SK-N-SH (cell line): ENCODE data around the gene JAK1. TPM values are rescaled to one million over a fixed set of nuclear protein-coding genes. Genes with fewer than 3 reads are reported as not detected.

ENCODE experiments used
- CTCF ChIA-PET: fragments of 300-600, 350-600 bp; formaldehyde crosslinking; extraction: SDS; loops from one replicate; lab custom pipeline; 2021; lab: Yijun Ruan, JAX
- POLR2A ChIA-PET: fragments of 350-600 bp; sonication (Branson Sonifier 250); formaldehyde crosslinking; extraction: SDS; loops from one replicate; lab custom pipeline; 2020; ENCODE audit warnings: antibody characterized with exemption, inconsistent platforms; lab: Yijun Ruan, JAX
- DNase-seq: peaks from one replicate; pipeline ENCODE4 v3.0.0; 2012
- H2AFZ ChIP-seq: fragments of 200-600 bp; sonication (generic); 2 replicates; pipeline ENCODE4 v1.8.1; 2016; ENCODE audit warnings: antibody characterized with exemption, mild to moderate bottlenecking, low read depth
- H3F3A ChIP-seq: fragments of 200-600 bp; sonication (generic); replicated peaks from 2 replicates; pipeline ENCODE3; 2016; ENCODE audit warnings: antibody characterized with exemption, mild to moderate bottlenecking; ENCODE audit not compliant: insufficient read depth
- H3K27ac ChIP-seq, 2 experiments: fragments of 200-500 bp in 1 of 2; fragments of 200-600 bp in 1 of 2; sonication (Bioruptor generic) in 1 of 2; sonication (generic), shearing (Covaris generic) in 1 of 2; 2 replicates each; pipeline versions ENCODE4 v1.5.1 to v1.6.1; 2014 to 2016; ENCODE audit warnings: low read depth in 2 of 2, inconsistent platforms in 1 of 2, low read length in 1 of 2, mild to moderate bottlenecking in 1 of 2, mixed read lengths in 1 of 2
- H3K27me3 ChIP-seq: fragments of 200-600 bp; sonication (generic), shearing (Covaris generic); 2 replicates; pipeline ENCODE4 v1.6.1; 2016; ENCODE audit warnings: mixed run types; ENCODE audit not compliant: insufficient read depth
- H3K36me3 ChIP-seq, 2 experiments: fragments of 200-500 bp in 1 of 2; fragments of 200-600 bp in 1 of 2; sonication (Bioruptor generic) in 1 of 2; sonication (generic) in 1 of 2; replicated peaks in 1 of 2; 2 replicates each; pipeline versions ENCODE3 to v1.5.1; 2014 to 2016; ENCODE audit warnings: low read length in 1 of 2, mild to moderate bottlenecking in 1 of 2; ENCODE audit not compliant: insufficient read depth in 2 of 2, control insufficient read depth in 1 of 2
- H3K4me1 ChIP-seq, 2 experiments: fragments of 200-500 bp in 1 of 2; fragments of 200-600 bp in 1 of 2; sonication (Bioruptor generic) in 1 of 2; sonication (generic), shearing (Covaris generic) in 1 of 2; 2 replicates each; pipeline versions ENCODE4 v1.5.1 to v1.6.1; 2014 to 2016; ENCODE audit warnings: low read depth in 1 of 2, low read length in 1 of 2, mixed run types in 1 of 2; ENCODE audit not compliant: insufficient read depth in 2 of 2, control insufficient read depth in 1 of 2
- H3K4me2 ChIP-seq: fragments of 200-600 bp; sonication (generic), shearing (Covaris generic); 2 replicates; pipeline ENCODE4 v1.6.1; 2017; ENCODE audit warnings: mixed run types
- H3K4me3 ChIP-seq, 2 experiments: fragments of 200-500 bp in 1 of 2; fragments of 200-600 bp in 1 of 2; sonication (Bioruptor generic) in 1 of 2; sonication (generic), shearing (Covaris generic) in 1 of 2; 2 replicates each; pipeline versions ENCODE4 v1.5.1 to v1.8.1; 2014 to 2016; ENCODE audit warnings: low read depth in 2 of 2, inconsistent platforms in 1 of 2, low read length in 1 of 2, mild to moderate bottlenecking in 1 of 2, mixed read lengths in 1 of 2, moderate library complexity in 1 of 2
- H3K79me2 ChIP-seq: fragments of 200-600 bp; sonication (generic); 2 replicates; pipeline ENCODE4 v1.8.1; 2017; ENCODE audit warnings: mild to moderate bottlenecking; ENCODE audit not compliant: insufficient read depth
- H3K9ac ChIP-seq: fragments of 200-600 bp; sonication (generic); 2 replicates; pipeline ENCODE4 v1.6.1; 2017; ENCODE audit warnings: mixed run types
- H3K9me2 ChIP-seq: fragments of 200-600 bp; sonication (generic); 2 replicates; pipeline ENCODE4 v1.6.1; 2017; ENCODE audit warnings: mixed run types
- H3K9me3 ChIP-seq: fragments of 200-600 bp; sonication (generic); 2 replicates; pipeline ENCODE4 v1.6.1; 2017; ENCODE audit warnings: mixed run types, mild to moderate bottlenecking, moderate library complexity
- H4K20me1 ChIP-seq: fragments of 200-600 bp; sonication (generic); 2 replicates; pipeline ENCODE4 v1.6.1; 2017; ENCODE audit warnings: mild to moderate bottlenecking, mixed run types; ENCODE audit not compliant: insufficient read depth
- CHD2 ChIP-seq: fragments of 150-350 bp; IDR thresholded peaks from 2 replicates; pipeline ENCODE4 v1.6.1; 2018; ENCODE audit warnings: low read length; ENCODE audit not compliant: partially characterized antibody
- ELF1 ChIP-seq: IDR thresholded peaks from 2 replicates; pipeline ENCODE4 v1.4.0; 2012
- FOSL2 ChIP-seq: IDR thresholded peaks from 2 replicates; pipeline ENCODE4 v1.4.0; 2012; ENCODE audit warnings: low read depth, mild to moderate bottlenecking, moderate library complexity, borderline replicate concordance
- FOXJ3 ChIP-seq: sonication (generic); formaldehyde crosslinking; IDR thresholded peaks from 2 replicates; pipeline ENCODE4 v1.5.1; 2020; ENCODE audit warnings: mild to moderate bottlenecking, missing genetic modification reagents
- FOXM1 ChIP-seq: IDR thresholded peaks from 2 replicates; pipeline ENCODE4 v1.4.0; 2012; ENCODE audit warnings: low read depth, mild to moderate bottlenecking
- GABPA ChIP-seq: IDR thresholded peaks from 2 replicates; pipeline ENCODE4 v1.4.0; 2012; ENCODE audit warnings: low read depth, mild to moderate bottlenecking
- GATA2 ChIP-seq: sonication (generic); formaldehyde crosslinking; IDR thresholded peaks from 2 replicates; pipeline ENCODE4 v1.5.0; 2020; ENCODE audit warnings: mild to moderate bottlenecking, missing genetic modification reagents
- MEF2A ChIP-seq: IDR thresholded peaks from 2 replicates; pipeline ENCODE4 v1.4.0; 2012; ENCODE audit warnings: low read depth, borderline replicate concordance
- NFIC ChIP-seq: IDR thresholded peaks from 2 replicates; pipeline ENCODE4 v1.4.0; 2012; ENCODE audit warnings: borderline replicate concordance
- POLR2AphosphoS5 ChIP-seq: IDR thresholded peaks from 2 replicates; pipeline ENCODE4 v1.6.1; 2012; ENCODE audit warnings: low read depth, low read length
- RFX5 ChIP-seq: IDR thresholded peaks from 2 replicates; pipeline ENCODE4 v1.6.1; 2012; ENCODE audit warnings: mild to moderate bottlenecking, improper control_type of control experiment, low read length
- RXRA ChIP-seq: IDR thresholded peaks from 2 replicates; pipeline ENCODE4 v1.4.0; 2012; ENCODE audit warnings: low read depth, mild to moderate bottlenecking, borderline replicate concordance
- TAF1 ChIP-seq: IDR thresholded peaks from 2 replicates; pipeline ENCODE4 v1.6.1; 2012; ENCODE audit warnings: low read depth, mild to moderate bottlenecking, low read length, moderate library complexity, borderline replicate concordance
- TCF12 ChIP-seq: IDR thresholded peaks from 2 replicates; pipeline ENCODE4 v1.4.0; 2012
- TEAD4 ChIP-seq: IDR thresholded peaks from 2 replicates; pipeline ENCODE4 v1.4.0; 2012; ENCODE audit warnings: mild to moderate bottlenecking, borderline replicate concordance; ENCODE audit not compliant: insufficient read depth
- YY1 ChIP-seq: IDR thresholded peaks from 2 replicates; pipeline ENCODE4 v1.4.0; 2012; ENCODE audit warnings: low read depth, mild to moderate bottlenecking
- WGBS: methylation state at CpG from one replicate; pipeline ENCODE4 v1.1.6; 2017; ENCODE audit warnings: low lambda C conversion rate; 5-methylcytosine and 5-hydroxymethylcytosine counted together
- polyA plus RNA-seq, 3 experiments: library from polyadenylated mRNA; depleted of rRNA; stranded (reverse); fragments of >200 nt; gene quantifications; 2 replicates each; pipeline ENCODE4 v1.2.3, GENCODE V29; 2012
- TF ChIP-seq, protein P1 (sequence below): IDR thresholded peaks from 2 replicates; pipeline ENCODE4; 2012
- TF ChIP-seq, protein P2 (sequence below): IDR thresholded peaks from 2 replicates; pipeline ENCODE4 v1.4.0; 2012; ENCODE audit warnings: low read depth, borderline replicate concordance
- TF ChIP-seq, protein P3 (sequence below): fragments of 150-350 bp; IDR thresholded peaks from 2 replicates; pipeline ENCODE4 v1.6.1; 2017; ENCODE audit warnings: antibody characterized with exemption, low read length, low read depth, borderline replicate concordance

Gene JAK1
- polyA plus RNA-seq, 1 of the 3 experiments (the other 2 are of a cell fraction), result 47.5 TPM

DNA sequence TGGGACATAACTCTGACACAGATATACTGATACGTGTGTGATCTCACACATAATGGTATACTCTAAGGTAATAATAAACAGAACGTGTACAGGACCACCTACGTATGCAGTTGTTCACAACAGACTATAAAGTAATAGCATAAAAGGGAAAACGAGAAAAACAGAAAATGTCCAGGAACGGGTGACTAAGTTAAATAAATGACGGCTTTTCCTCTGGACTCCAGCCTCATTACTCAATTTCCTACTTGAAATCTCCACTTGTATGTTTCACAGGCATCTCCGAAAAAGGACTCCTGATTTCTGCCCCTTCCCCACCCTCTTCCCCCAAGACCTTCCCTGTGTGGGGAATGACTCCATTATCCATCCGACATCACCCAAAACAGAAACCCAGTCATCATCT lies 95.1 kb downstream of the JAK1 start:
- peaks cover 56 to 76% of the 10 kb centered on the region in 2 experiments for H3K36me3 ChIP-seq
- CTCF ChIA-PET, result interaction anchor here (1.8 kb wide), 1 partner anchor 15 kb away, joined by 5 read pairs; no protein-coding TSS in a partner anchor
- WGBS, result 94% methylated on average over 8 of the region's 8 CpGs

DNA sequence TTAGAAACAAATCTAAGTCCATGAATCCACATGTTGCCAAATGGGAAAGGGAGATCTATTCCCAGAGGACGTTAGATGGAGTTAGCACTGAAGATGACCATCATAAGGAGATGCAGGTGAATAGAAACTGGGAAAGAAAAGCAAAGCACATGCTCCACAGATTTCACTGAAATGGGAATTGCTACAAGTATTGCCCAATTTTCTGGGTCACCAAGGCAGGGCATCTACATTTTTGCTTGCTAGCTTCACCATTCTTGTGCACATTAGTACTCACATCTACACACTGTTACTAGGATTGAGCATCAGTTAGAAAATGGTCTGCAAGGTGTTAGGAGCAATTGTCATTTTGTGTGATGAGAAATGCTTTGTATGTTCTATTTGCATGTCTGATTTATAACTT lies 99.1 kb downstream of the JAK1 start:
- H3K36me3 ChIP-seq, result peaks cover 30 to 67% of the 10 kb centered on the region in 2 experiments
- TF ChIP-seq, protein P1, sequence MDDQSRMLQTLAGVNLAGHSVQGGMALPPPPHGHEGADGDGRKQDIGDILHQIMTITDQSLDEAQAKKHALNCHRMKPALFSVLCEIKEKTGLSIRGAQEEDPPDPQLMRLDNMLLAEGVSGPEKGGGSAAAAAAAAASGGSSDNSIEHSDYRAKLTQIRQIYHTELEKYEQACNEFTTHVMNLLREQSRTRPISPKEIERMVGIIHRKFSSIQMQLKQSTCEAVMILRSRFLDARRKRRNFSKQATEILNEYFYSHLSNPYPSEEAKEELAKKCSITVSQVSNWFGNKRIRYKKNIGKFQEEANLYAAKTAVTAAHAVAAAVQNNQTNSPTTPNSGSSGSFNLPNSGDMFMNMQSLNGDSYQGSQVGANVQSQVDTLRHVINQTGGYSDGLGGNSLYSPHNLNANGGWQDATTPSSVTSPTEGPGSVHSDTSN, result no peak
- TF ChIP-seq RFX5 (no peak), TCF12 (no peak), FOSL2 (no peak), YY1 (no peak), GABPA (no peak), FOXJ3 (CRISPR knock-in tag) (no peak), NFIC (no peak), RXRA (no peak), TAF1 (no peak), MEF2A (no peak), GATA2 (CRISPR knock-in tag) (no peak), POLR2AphosphoS5 (no peak), ELF1 (no peak)
- TF ChIP-seq, protein P2, sequence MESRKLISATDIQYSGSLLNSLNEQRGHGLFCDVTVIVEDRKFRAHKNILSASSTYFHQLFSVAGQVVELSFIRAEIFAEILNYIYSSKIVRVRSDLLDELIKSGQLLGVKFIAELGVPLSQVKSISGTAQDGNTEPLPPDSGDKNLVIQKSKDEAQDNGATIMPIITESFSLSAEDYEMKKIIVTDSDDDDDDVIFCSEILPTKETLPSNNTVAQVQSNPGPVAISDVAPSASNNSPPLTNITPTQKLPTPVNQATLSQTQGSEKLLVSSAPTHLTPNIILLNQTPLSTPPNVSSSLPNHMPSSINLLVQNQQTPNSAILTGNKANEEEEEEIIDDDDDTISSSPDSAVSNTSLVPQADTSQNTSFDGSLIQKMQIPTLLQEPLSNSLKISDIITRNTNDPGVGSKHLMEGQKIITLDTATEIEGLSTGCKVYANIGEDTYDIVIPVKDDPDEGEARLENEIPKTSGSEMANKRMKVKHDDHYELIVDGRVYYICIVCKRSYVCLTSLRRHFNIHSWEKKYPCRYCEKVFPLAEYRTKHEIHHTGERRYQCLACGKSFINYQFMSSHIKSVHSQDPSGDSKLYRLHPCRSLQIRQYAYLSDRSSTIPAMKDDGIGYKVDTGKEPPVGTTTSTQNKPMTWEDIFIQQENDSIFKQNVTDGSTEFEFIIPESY, result no peak
- TF ChIP-seq, protein P3, sequence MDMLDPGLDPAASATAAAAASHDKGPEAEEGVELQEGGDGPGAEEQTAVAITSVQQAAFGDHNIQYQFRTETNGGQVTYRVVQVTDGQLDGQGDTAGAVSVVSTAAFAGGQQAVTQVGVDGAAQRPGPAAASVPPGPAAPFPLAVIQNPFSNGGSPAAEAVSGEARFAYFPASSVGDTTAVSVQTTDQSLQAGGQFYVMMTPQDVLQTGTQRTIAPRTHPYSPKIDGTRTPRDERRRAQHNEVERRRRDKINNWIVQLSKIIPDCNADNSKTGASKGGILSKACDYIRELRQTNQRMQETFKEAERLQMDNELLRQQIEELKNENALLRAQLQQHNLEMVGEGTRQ, result no peak

More for the DNA sequence above, 95.1 kb downstream of the JAK1 start:
- H3K9ac ChIP-seq, result no peak overlapping the region
- H3K9me2 ChIP-seq, result no peaks in the 10 kb centered on the region
- H4K20me1 ChIP-seq, result no peaks in the 10 kb centered on the region
- POLR2A ChIA-PET, result no interaction called here
- no peak for TF ChIP-seq TAF1
- TF ChIP-seq MEF2A, result no peak
- no peak for TF ChIP-seq TEAD4
- TF ChIP-seq, protein P2, result no peak
- no peak for TF ChIP-seq GATA2 (CRISPR knock-in tag)
- no peak for TF ChIP-seq FOXM1
- TF ChIP-seq, protein P1, result no peak
- TF ChIP-seq TCF12, result no peak
- TF ChIP-seq CHD2, result no peak
- no peak for TF ChIP-seq RFX5
- no peak for TF ChIP-seq GABPA
- no peaks in the 10 kb centered on the region for H3K27me3 ChIP-seq
- no peaks in the 10 kb centered on the region for H3K79me2 ChIP-seq
- H2AFZ ChIP-seq, result no peak overlapping the region
- H3K4me2 ChIP-seq, result no peak overlapping the region
- H3K27ac ChIP-seq, result no peak overlapping the region
- H3F3A ChIP-seq, result no peaks in the 10 kb centered on the region
- no peak overlapping the region for H3K4me3 ChIP-seq
- no peak for DNase-seq
- H3K4me1 ChIP-seq, result peaks cover 0 to 19% of the 10 kb centered on the region in 2 experiments; a peak in 2 of 4 replicates
- no peaks in the 10 kb centered on the region for H3K9me3 ChIP-seq

More for the DNA sequence above, 99.1 kb downstream of the JAK1 start:
- H3K4me1 ChIP-seq, result no peaks in the 10 kb centered on the region
- H2AFZ ChIP-seq, result no peak overlapping the region
- H3K4me2 ChIP-seq, result no peak overlapping the region
- no peaks in the 10 kb centered on the region for H3K9me2 ChIP-seq
- no peak overlapping the region for H3K27ac ChIP-seq
- no peaks in the 10 kb centered on the region for H3K79me2 ChIP-seq
- ChIA-PET POLR2A (no interaction called here), CTCF (interaction anchor here (1.4 kb wide), 1 partner anchor 342 kb away, joined by 4 read pairs; no protein-coding TSS in a partner anchor)
- H3K9me3 ChIP-seq, result no peaks in the 10 kb centered on the region
- no peak overlapping the region for H3K9ac ChIP-seq
- no peak overlapping the region for H3K4me3 ChIP-seq
- no peaks in the 10 kb centered on the region for H4K20me1 ChIP-seq
- no peaks in the 10 kb centered on the region for H3K27me3 ChIP-seq
- WGBS, result 88% methylated on average over 1 of the region's 1 CpG
- no peaks in the 10 kb centered on the region for H3F3A ChIP-seq
- no peak for DNase-seq
